ENCODE data around the gene PSMD9. TPM values are rescaled to one million over a fixed set of nuclear protein-coding genes. Genes with fewer than 3 reads are reported as not detected.

Gene PSMD9
- total RNA-seq, 1 experiment from 2014 or later, result 39.9 TPM

- H4K5ac ChIP-seq (ENCODE audit: insufficient read length, low read depth, low read length), result no peak overlapping the region
- no peak overlapping the region for H4K91ac ChIP-seq (ENCODE audit: insufficient read length, low read depth, low read length)
- H2BK5ac ChIP-seq (ENCODE audit: insufficient read length, low read length), result no peak overlapping the region
- H3K9me3 ChIP-seq (ENCODE audit: control insufficient read depth, low read depth, low read length), result no peaks in the 10 kb centered on the region
- no peak overlapping the region for H2BK15ac ChIP-seq (ENCODE audit: low read depth, low read length)
- no peak overlapping the region for H3K9ac ChIP-seq (ENCODE audit: extremely low read depth, insufficient read length, low read length)
- no peak overlapping the region for H3K18ac ChIP-seq (ENCODE audit: insufficient read length, low read depth, low read length)
- H4K8ac ChIP-seq (replicated peaks; ENCODE audit: insufficient read length, low read depth, low read length), result no peak overlapping the region
- H3K36me3 Mint-ChIP-seq (ENCODE audit: insufficient read depth in 1 of 3, low read depth in 3 of 3), result no peaks in the 10 kb centered on the region
- H2BK12ac ChIP-seq (ENCODE audit: insufficient read length, low read depth, low read length), result no peak overlapping the region
- no peak overlapping the region for H2AK5ac ChIP-seq (ENCODE audit: insufficient read length, low read length)
- H3K27me3 ChIP-seq (ENCODE audit: insufficient read depth, low read length), result no peaks in the 10 kb centered on the region
- no peak overlapping the region for H2AFZ ChIP-seq (ENCODE audit: low read length)
- H4K20me1 ChIP-seq (ENCODE audit: control insufficient read depth, insufficient read depth, insufficient read length), result no peaks in the 10 kb centered on the region
- TF ChIP-seq CTCF (conservative IDR thresholded peaks at IDR 0.05), result no peak
- H3K79me1 ChIP-seq (ENCODE audit: insufficient read depth, low read depth, low read length, poor library complexity, severe bottlenecking), result no peaks in the 10 kb centered on the region
- no peaks in the 10 kb centered on the region for H3K79me2 ChIP-seq (ENCODE audit: insufficient read depth, low read length)
- WGBS (ENCODE audit: extremely low coverage, insufficient read length, low lambda C conversion rate), result 83% methylated on average over 1 of the region's 5 CpGs
- H2BK20ac ChIP-seq (ENCODE audit: low read depth, low read length, poor library complexity, severe bottlenecking), result no peak overlapping the region
- H3K4me3 Mint-ChIP-seq, result no peak overlapping the region
- H3K4me2 ChIP-seq (ENCODE audit: insufficient read depth, insufficient read length, low read length), result no peak overlapping the region
- H3K27ac ChIP-seq (ENCODE audit: insufficient read length, low read depth, low read length), result no peak overlapping the region
- no peaks in the 10 kb centered on the region; the same call in 1 of the 2 replicates for H3K27me3 Mint-ChIP-seq (ENCODE audit: low read depth)
- no peak overlapping the region for H3T11ph ChIP-seq (ENCODE audit: low read length)
- no peak overlapping the region for H3K4ac ChIP-seq (ENCODE audit: low read depth, low read length)
- peaks cover 3% of the 10 kb centered on the region; the same call in 1 of the 2 replicates for H3K4me1 ChIP-seq (ENCODE audit: insufficient read depth, low read length)
- H3K23me2 ChIP-seq (ENCODE audit: insufficient read length, low read depth, low read length, poor library complexity, severe bottlenecking), result no peaks in the 10 kb centered on the region
- H3K27ac Mint-ChIP-seq, result no peak overlapping the region
- no peak overlapping the region for H2BK120ac ChIP-seq (ENCODE audit: low read depth, low read length, poor library complexity, severe bottlenecking)
- H3K14ac ChIP-seq (ENCODE audit: insufficient read depth, low read length), result no peak overlapping the region
- H3K4me1 Mint-ChIP-seq, result peaks cover 23 to 26% of the 10 kb centered on the region in 2 experiments
- H3K23ac ChIP-seq (ENCODE audit: insufficient read length, low read depth, low read length), result no peak overlapping the region
- H3K56ac ChIP-seq (ENCODE audit: insufficient read length, low read depth, low read length), result no peak overlapping the region
- no peaks in the 10 kb centered on the region for H3K9me3 Mint-ChIP-seq
- no peak for DNase-seq
Observed at GRCh38 chr12:121961195-121961879, 72.7 kb downstream of the PSMD9 start.

Measured in H9 (cell line).